ENCODE measurements around the gene MIAT. TPM values are rescaled to one million over a fixed set of nuclear protein-coding genes. Genes with fewer than 3 reads are reported as not detected.
A peak's percentile ranks its signal among the peaks of the same experiment; 100 is the strongest.

Gene MIAT
- total RNA-seq, 4 donors from 2014 or later, result 1.00 to 17.1 (median 3.0) TPM

DNA sequence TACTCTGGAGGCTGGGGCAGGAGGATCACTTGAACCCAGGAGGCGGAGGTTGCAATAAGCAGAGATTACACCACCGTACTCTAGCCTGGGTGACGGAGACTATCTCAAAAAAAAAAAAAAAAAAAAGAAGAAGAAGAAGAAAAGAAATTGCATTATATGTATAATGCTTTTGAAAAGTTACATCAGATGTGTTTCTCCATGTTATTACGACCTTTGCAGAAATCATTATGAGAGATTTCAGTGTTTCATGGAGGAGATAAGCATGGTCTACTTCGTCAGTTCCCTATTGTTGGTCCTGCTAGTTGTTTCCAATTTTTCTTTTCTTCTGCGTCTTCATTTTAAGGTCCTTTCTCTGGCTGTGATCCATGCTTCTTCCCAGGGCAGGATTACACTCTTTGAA, 3.0 kb downstream of the MIAT start:
- no peak overlapping the region for H3K27ac ChIP-seq
- no peak for TF ChIP-seq EP300 (IDR thresholded peaks at IDR 0.05; ENCODE audit: low read depth)
- TF ChIP-seq POLR2AphosphoS5 (IDR thresholded peaks at IDR 0.05), result no peak
- TF ChIP-seq, protein P1, sequence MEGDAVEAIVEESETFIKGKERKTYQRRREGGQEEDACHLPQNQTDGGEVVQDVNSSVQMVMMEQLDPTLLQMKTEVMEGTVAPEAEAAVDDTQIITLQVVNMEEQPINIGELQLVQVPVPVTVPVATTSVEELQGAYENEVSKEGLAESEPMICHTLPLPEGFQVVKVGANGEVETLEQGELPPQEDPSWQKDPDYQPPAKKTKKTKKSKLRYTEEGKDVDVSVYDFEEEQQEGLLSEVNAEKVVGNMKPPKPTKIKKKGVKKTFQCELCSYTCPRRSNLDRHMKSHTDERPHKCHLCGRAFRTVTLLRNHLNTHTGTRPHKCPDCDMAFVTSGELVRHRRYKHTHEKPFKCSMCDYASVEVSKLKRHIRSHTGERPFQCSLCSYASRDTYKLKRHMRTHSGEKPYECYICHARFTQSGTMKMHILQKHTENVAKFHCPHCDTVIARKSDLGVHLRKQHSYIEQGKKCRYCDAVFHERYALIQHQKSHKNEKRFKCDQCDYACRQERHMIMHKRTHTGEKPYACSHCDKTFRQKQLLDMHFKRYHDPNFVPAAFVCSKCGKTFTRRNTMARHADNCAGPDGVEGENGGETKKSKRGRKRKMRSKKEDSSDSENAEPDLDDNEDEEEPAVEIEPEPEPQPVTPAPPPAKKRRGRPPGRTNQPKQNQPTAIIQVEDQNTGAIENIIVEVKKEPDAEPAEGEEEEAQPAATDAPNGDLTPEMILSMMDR (IDR thresholded peaks at IDR 0.05), result no peak
- no peak for TF ChIP-seq POLR2A (IDR thresholded peaks at IDR 0.05)
- H3K27me3 ChIP-seq, result peaks cover 58% of the 10 kb centered on the region
- no peak for DNase-seq
- WGBS, 2 donors (ENCODE audit: low coverage in 1 of 2), result 65 to 68% methylated on average over 4 to 6 of the region's 6 CpGs
- H3K4me1 ChIP-seq, result peaks cover 6 to 28% (median 24%) of the 10 kb centered on the region in 4 donors
- intact Hi-C loops (cut with DNase I; ENCODE audit: low total_unique reads), result no loop called here
- in situ Hi-C loops (cut with MboI; ENCODE audit: low pct_ligation_motif_present in 1 of 4, low pct_unique_long_range_greater_than_20kb in 1 of 4, low sequenced_read_pairs in 3 of 4), result no loop called here
- no peaks in the 10 kb centered on the region for H3K36me3 ChIP-seq
- no peak overlapping the region for H3K4me3 ChIP-seq
- H3K9me3 ChIP-seq, result no peaks in the 10 kb centered on the region

DNA sequence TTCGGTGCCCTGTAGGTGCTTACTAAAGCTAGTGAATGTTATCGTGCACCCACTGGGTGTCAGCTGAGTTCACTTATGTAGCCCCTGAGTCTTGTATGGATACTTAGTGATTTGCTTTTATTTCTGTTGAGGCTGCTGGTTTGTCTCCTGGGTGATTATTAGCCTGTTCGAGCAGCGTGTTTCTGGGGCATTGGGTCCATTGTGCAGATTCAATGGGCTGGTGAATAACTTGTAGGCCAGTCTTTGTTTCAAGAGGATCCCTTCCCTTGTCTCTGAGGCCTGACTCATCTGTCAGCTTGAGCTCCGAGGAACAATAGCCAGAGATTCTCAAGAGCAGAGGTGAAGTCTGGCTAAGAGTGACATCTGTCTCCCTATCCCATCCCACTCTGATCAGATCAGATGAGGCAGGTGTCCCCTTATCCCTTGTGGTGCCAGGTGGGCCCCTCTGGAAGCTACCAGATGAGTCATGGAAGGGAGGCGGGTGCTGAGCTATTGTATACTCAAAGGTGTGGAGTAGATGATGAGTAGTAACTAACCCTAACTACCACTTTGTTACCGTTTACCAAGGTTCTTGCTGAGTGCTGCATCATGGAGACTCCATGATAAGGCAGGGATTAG, 3.7 kb downstream of the MIAT start:
- peaks cover 6 to 30% (median 24%) of the 10 kb centered on the region in 4 donors for H3K4me1 ChIP-seq
- H3K27me3 ChIP-seq, result peaks cover 51% of the 10 kb centered on the region
- in situ Hi-C loops (cut with MboI; ENCODE audit: low pct_ligation_motif_present in 1 of 4, low pct_unique_long_range_greater_than_20kb in 1 of 4, low sequenced_read_pairs in 3 of 4), result no loop called here

DNA sequence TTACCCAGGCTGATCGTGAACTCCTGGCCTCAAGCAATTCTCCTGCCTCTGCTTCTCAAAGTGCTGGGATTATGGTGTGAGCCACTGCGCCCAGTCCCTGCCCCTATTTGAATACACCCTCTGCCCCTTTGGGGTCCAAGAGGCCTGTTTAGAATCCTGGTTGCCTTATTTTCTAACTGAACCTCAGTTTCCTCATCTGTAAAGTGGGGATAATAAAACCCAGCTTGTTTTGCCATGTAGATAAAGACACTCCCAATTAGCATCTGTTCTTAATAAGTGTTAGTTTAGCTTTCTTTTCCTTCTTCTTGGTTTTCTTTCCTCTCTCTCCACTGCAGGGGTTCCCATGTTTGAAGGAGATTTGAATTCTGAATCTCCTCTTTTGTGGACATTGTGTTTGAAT, 4.8 kb downstream of the MIAT start:
- Histone ChIP-seq H3K9me3 (no peaks in the 10 kb centered on the region), H3K36me3 (no peaks in the 10 kb centered on the region), H3K27ac (no peak overlapping the region), H3K4me1 (peaks cover 6 to 26% (median 19%) of the 10 kb centered on the region in 4 donors), H3K4me3 (no peak overlapping the region), H3K27me3 (peaks cover 40% of the 10 kb centered on the region)
- intact Hi-C loops (cut with DNase I; ENCODE audit: low total_unique reads), result no loop called here
- TF ChIP-seq POLR2A (IDR thresholded peaks at IDR 0.05), result no peak
- TF ChIP-seq POLR2AphosphoS5 (IDR thresholded peaks at IDR 0.05), result no peak
- TF ChIP-seq, protein P1 (IDR thresholded peaks at IDR 0.05), result no peak
- TF ChIP-seq EP300 (IDR thresholded peaks at IDR 0.05; ENCODE audit: low read depth), result no peak
- 90 to 100% methylated on average over 2 of the region's 2 CpGs for WGBS, 2 donors (ENCODE audit: low coverage in 1 of 2)
- no peak for DNase-seq
- in situ Hi-C loops (cut with MboI; ENCODE audit: low pct_ligation_motif_present in 1 of 4, low pct_unique_long_range_greater_than_20kb in 1 of 4, low sequenced_read_pairs in 3 of 4), result no loop called here

More for the DNA sequence above, 3.7 kb downstream of the MIAT start:
- Histone ChIP-seq H3K4me3 (no peak overlapping the region), H3K9me3 (no peaks in the 10 kb centered on the region), H3K36me3 (no peaks in the 10 kb centered on the region), H3K27ac (no peak overlapping the region)
- intact Hi-C loops (cut with DNase I; ENCODE audit: low total_unique reads), result no loop called here
- 78% methylated on average over 7 of the region's 7 CpGs; no CpG with 5 or more reads in 1 of the 2 donors for WGBS, 2 donors (ENCODE audit: low coverage in 1 of 2)
- no peak for DNase-seq
- TF ChIP-seq EP300 (IDR thresholded peaks at IDR 0.05; ENCODE audit: low read depth), result no peak
- no peak for TF ChIP-seq POLR2A (IDR thresholded peaks at IDR 0.05)
- no peak for TF ChIP-seq POLR2AphosphoS5 (IDR thresholded peaks at IDR 0.05)
- TF ChIP-seq, protein P1 (IDR thresholded peaks at IDR 0.05), result no peak

DNA sequence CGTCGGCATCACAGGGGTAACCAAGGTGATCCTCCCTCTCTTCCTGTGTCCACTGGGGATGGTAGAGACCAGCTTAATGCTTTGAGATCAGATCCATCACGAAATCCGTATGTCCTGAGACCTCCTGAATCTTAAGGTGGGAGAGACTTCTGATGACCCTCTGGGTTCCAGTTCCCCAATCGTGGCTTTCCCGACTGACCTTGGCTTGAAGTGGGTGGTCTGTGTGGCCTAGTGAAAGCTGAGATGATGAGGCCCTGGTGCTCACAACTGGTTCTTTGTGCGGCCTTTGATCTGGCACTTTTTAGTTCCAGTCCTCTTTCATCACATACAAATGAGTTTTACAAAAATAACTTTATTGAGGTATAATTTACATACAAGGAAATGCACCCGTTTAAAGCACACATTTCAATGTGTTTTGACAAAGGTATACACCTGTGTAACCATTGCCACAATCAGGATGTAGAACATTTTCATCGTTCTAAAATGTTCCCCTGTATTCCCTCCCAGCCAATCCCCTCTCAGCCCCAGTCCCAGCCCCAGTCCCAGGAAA, 6.1 kb downstream of the MIAT start:
- TF ChIP-seq POLR2A (IDR thresholded peaks at IDR 0.05), result no peak
- no peak for TF ChIP-seq EP300 (IDR thresholded peaks at IDR 0.05; ENCODE audit: low read depth)
- TF ChIP-seq, protein P1 (IDR thresholded peaks at IDR 0.05), result no peak
- TF ChIP-seq POLR2AphosphoS5 (IDR thresholded peaks at IDR 0.05), result no peak
- WGBS, 2 donors (ENCODE audit: low coverage in 1 of 2), result 61 to 62% methylated on average over 4 to 9 of the region's 9 CpGs
- intact Hi-C loops (cut with DNase I; ENCODE audit: low total_unique reads) (no loop called here), in situ Hi-C loops (cut with MboI; ENCODE audit: low pct_ligation_motif_present in 1 of 4, low pct_unique_long_range_greater_than_20kb in 1 of 4, low sequenced_read_pairs in 3 of 4) (no loop called here)
- H3K36me3 ChIP-seq, result no peaks in the 10 kb centered on the region
- peaks cover 28% of the 10 kb centered on the region for H3K27me3 ChIP-seq
- no peak overlapping the region for H3K4me3 ChIP-seq
- peak overlapping the region in 1 of 4 donors; percentile 29 for H3K27ac ChIP-seq
- DNase-seq, result no peak
- H3K4me1 ChIP-seq, result peaks cover 6 to 14% (median 7%) of the 10 kb centered on the region in 4 donors
- H3K9me3 ChIP-seq, result no peaks in the 10 kb centered on the region

All from transverse colon (tissue), 4 donors.